Coronary artery (tissue), 2 donors: Measurements from ENCODE around the gene RNF115.

ENCODE experiments used
- DNase-seq: peaks from one replicate; pipeline ENCODE4 v3.0.0-alpha.2; 2017; ENCODE audit warnings: low spot score
- H3K27ac ChIP-seq, 2 donors: fragments of 200-600 bp; sonication (generic); one replicate each; pipeline ENCODE4 v1.5.1; 2016 to 2019
- H3K4me3 ChIP-seq: fragments of 200-600 bp; sonication (generic); 2 replicates; pipeline ENCODE4 v1.5.1; 2016; ENCODE audit warnings: mild to moderate bottlenecking, moderate library complexity
- CTCF ChIP-seq: fragments of 200-600 bp; sonication (generic); IDR thresholded peaks from one replicate; pipeline ENCODE4 v1.5.1; 2019; ENCODE audit warnings: antibody characterized with exemption

RNF115 gene

GRCh38 chr1:145710291-145711027, 113.4 kb downstream of the RNF115 start:
- Histone ChIP-seq H3K27ac (no peak overlapping the region), H3K4me3 (no peak overlapping the region)
- no peak for TF ChIP-seq CTCF
- DNase-seq = no peak

GRCh38 chr1:145708063-145708462, 115.8 kb downstream of the RNF115 start:
- TF ChIP-seq CTCF = no peak
- no peak overlapping the region for H3K27ac ChIP-seq
- H3K4me3 ChIP-seq = no peak overlapping the region
- no peak for DNase-seq

GRCh38 chr1:145707183-145707867, 116.6 kb downstream of the RNF115 start, which contains the start of gene PDZK1:
Gene PDZK1 (minus strand): TSS chr1:145707368. CDS start chr1:145688021, 19,347 bp downstream.
- Histone ChIP-seq H3K27ac (no peak within 1 kb of the TSS), H3K4me3 (no peak within 1 kb of the TSS)

GRCh38 chr1:145706086-145706664, 117.7 kb downstream of the RNF115 start:
- no peak overlapping the region for H3K27ac ChIP-seq
- no peak overlapping the region for H3K4me3 ChIP-seq
- DNase-seq = no peak
- no peak for TF ChIP-seq CTCF

More at GRCh38 chr1:145707183-145707867, 116.6 kb downstream of the RNF115 start, which contains the start of gene PDZK1:
- no peak for DNase-seq
- TF ChIP-seq CTCF = no peak

GRCh38 chr1:145705622-145706021, 118.3 kb downstream of the RNF115 start:
- Histone ChIP-seq H3K27ac (no peak overlapping the region), H3K4me3 (no peak overlapping the region)
- DNase-seq = no peak
- no peak for TF ChIP-seq CTCF

- no peak for TF ChIP-seq CTCF
- H3K4me3 ChIP-seq = no peak overlapping the region
- H3K27ac ChIP-seq = no peak overlapping the region
- no peak for DNase-seq
These were observed 121.1 kb downstream of the RNF115 start for GRCh38 chr1:145702826-145703225.
